ENCODE data around the gene SOCS6. TPM values are rescaled to one million over a fixed set of nuclear protein-coding genes. Genes with fewer than 3 reads are reported as not detected.

The SOCS6 gene
- total RNA-seq, 3 donors from 2014 or later: 17.9 to 32.9 (median 20.6) TPM

GRCh38 chr18:70261141-70261788, 27.6 kb upstream of the SOCS6 start:
- H3K36me3 ChIP-seq: no peaks in the 10 kb centered on the region
- TF ChIP-seq CTCF (IDR thresholded peaks at IDR 0.05): no peak
- TF ChIP-seq POLR2A (IDR thresholded peaks at IDR 0.05): no peak
- TF ChIP-seq POLR2AphosphoS5 (IDR thresholded peaks at IDR 0.05): no peak
- H3K27ac ChIP-seq: no peak overlapping the region
- no peak overlapping the region for H3K4me3 ChIP-seq
- no peaks in the 10 kb centered on the region for H3K27me3 ChIP-seq
- H3K4me1 ChIP-seq: no peaks in the 10 kb centered on the region
- intact Hi-C loops (cut with DNase I; ENCODE audit: low total_unique reads): no loop called here
- DNase-seq (ENCODE audit: low spot score in 2 of 2): no peak
- no peaks in the 10 kb centered on the region for H3K9me3 ChIP-seq

- H3K27me3 ChIP-seq: no peaks in the 10 kb centered on the region
- TF ChIP-seq CTCF (IDR thresholded peaks at IDR 0.05) (no peak), POLR2A (IDR thresholded peaks at IDR 0.05) (no peak), POLR2AphosphoS5 (IDR thresholded peaks at IDR 0.05) (no peak)
- intact Hi-C loops (cut with DNase I; ENCODE audit: low total_unique reads): no loop called here
- no peak overlapping the region for H3K4me3 ChIP-seq
- DNase-seq (ENCODE audit: low spot score in 2 of 2): no peak
- no peaks in the 10 kb centered on the region for H3K36me3 ChIP-seq
- H3K9me3 ChIP-seq: no peaks in the 10 kb centered on the region
- no peak overlapping the region for H3K27ac ChIP-seq
- no peaks in the 10 kb centered on the region for H3K4me1 ChIP-seq
These were observed 25.5 kb upstream of the SOCS6 start for GRCh38 chr18:70263336-70263735.

- intact Hi-C loops (cut with DNase I; ENCODE audit: low total_unique reads): no loop called here
- no peak overlapping the region for H3K4me3 ChIP-seq
- H3K4me1 ChIP-seq: no peaks in the 10 kb centered on the region
- TF ChIP-seq CTCF (IDR thresholded peaks at IDR 0.05) (no peak), POLR2A (IDR thresholded peaks at IDR 0.05) (no peak), POLR2AphosphoS5 (IDR thresholded peaks at IDR 0.05) (no peak)
- H3K9me3 ChIP-seq: peaks cover 19 to 25% of the 10 kb centered on the region in 2 donors
- H3K27me3 ChIP-seq: no peaks in the 10 kb centered on the region
- DNase-seq (ENCODE audit: low spot score in 2 of 2): no peak
- H3K27ac ChIP-seq: no peak overlapping the region
- no peaks in the 10 kb centered on the region for H3K36me3 ChIP-seq
These were observed 17.1 kb upstream of the SOCS6 start for GRCh38 chr18:70271742-70272141.

GRCh38 chr18:70273021-70273420, 15.8 kb upstream of the SOCS6 start:
- H3K9me3 ChIP-seq: peaks cover 19 to 25% of the 10 kb centered on the region in 2 donors
- H3K36me3 ChIP-seq: no peaks in the 10 kb centered on the region
- no peak overlapping the region for H3K27ac ChIP-seq
- intact Hi-C loops (cut with DNase I; ENCODE audit: low total_unique reads): no loop called here
- DNase-seq (ENCODE audit: low spot score in 2 of 2): no peak
- no peak overlapping the region for H3K4me3 ChIP-seq
- H3K4me1 ChIP-seq: no peaks in the 10 kb centered on the region
- TF ChIP-seq POLR2AphosphoS5 (IDR thresholded peaks at IDR 0.05): no peak
- TF ChIP-seq POLR2A (IDR thresholded peaks at IDR 0.05): no peak
- no peak for TF ChIP-seq CTCF (IDR thresholded peaks at IDR 0.05)
- no peaks in the 10 kb centered on the region for H3K27me3 ChIP-seq

- no peak overlapping the region for H3K27ac ChIP-seq
- H3K9me3 ChIP-seq: peaks cover 13% of the 10 kb centered on the region in 2 donors
- H3K4me3 ChIP-seq: no peak overlapping the region
- no peaks in the 10 kb centered on the region for H3K27me3 ChIP-seq
- TF ChIP-seq CTCF (IDR thresholded peaks at IDR 0.05) (no peak), POLR2AphosphoS5 (IDR thresholded peaks at IDR 0.05) (no peak), POLR2A (IDR thresholded peaks at IDR 0.05) (no peak)
- H3K4me1 ChIP-seq: no peaks in the 10 kb centered on the region
- intact Hi-C loops (cut with DNase I; ENCODE audit: low total_unique reads): no loop called here
- no peaks in the 10 kb centered on the region for H3K36me3 ChIP-seq
- no peak for DNase-seq (ENCODE audit: low spot score in 2 of 2)
These were observed 12.2 kb upstream of the SOCS6 start for GRCh38 chr18:70276416-70277191.

Measured in breast epithelium (tissue), 4 donors.